HepG2 (cell line): ENCODE data around the gene CUL9. TPM values are rescaled to one million over a fixed set of nuclear protein-coding genes. Genes with fewer than 3 reads are reported as not detected.
A peak's percentile ranks its signal among the peaks of the same experiment; 100 is the strongest.

Source experiments
- CBX5 ChIP-seq: sonication (generic); formaldehyde crosslinking; IDR thresholded peaks from 2 replicates; pipeline ENCODE4 v1.4.0; 2020; ENCODE audit warnings: missing genetic modification reagents, borderline replicate concordance
- DMAP1 ChIP-seq: IDR thresholded peaks from 2 replicates; pipeline ENCODE4 v1.6.1; 2016
- FOXC1 ChIP-seq: sonication (generic); formaldehyde crosslinking; IDR thresholded peaks from 2 replicates; pipeline ENCODE4 v1.8.0; 2022; ENCODE audit warnings: mild to moderate bottlenecking, missing genetic modification reagents, borderline replicate concordance
- GZF1 ChIP-seq: sonication (generic); formaldehyde crosslinking; IDR thresholded peaks from 2 replicates; pipeline ENCODE4 v1.5.1; 2020; ENCODE audit warnings: mild to moderate bottlenecking, missing genetic modification reagents
- KDM3A ChIP-seq: IDR thresholded peaks from 2 replicates; pipeline ENCODE4 v1.6.1; 2018; ENCODE audit warnings: low read depth, missing compliant biosample characterization
- MATR3 ChIP-seq: sonication (generic); formaldehyde crosslinking; IDR thresholded peaks from 2 replicates; pipeline ENCODE4 v1.4.0; 2020; ENCODE audit warnings: missing genetic modification reagents
- MBNL3 ChIP-seq: fragments of 250-450 bp; sonication (Bioruptor Pico); conservative IDR thresholded peaks from 2 replicates; pipeline ENCODE4 v1.8.0; 2022; ENCODE audit warnings: mild to moderate bottlenecking, inconsistent platforms
- MXD1 ChIP-seq: sonication (generic); formaldehyde crosslinking; IDR thresholded peaks from 2 replicates; pipeline ENCODE4 v1.4.0; 2020; ENCODE audit warnings: mild to moderate bottlenecking, missing genetic modification reagents
- MXD4 ChIP-seq: IDR thresholded peaks from 2 replicates; pipeline ENCODE4 v1.6.1; 2016; ENCODE audit warnings: mild to moderate bottlenecking, missing biosample characterization, missing genetic modification reagents
- MYPOP ChIP-seq: sonication (generic); formaldehyde crosslinking; IDR thresholded peaks from 2 replicates; pipeline ENCODE4 v1.8.1; 2023; ENCODE audit warnings: mild to moderate bottlenecking, moderate library complexity, missing genetic modification reagents
- NAIF1 ChIP-seq: sonication (generic); formaldehyde crosslinking; IDR thresholded peaks from 2 replicates; pipeline ENCODE4 v1.5.0; 2020; ENCODE audit warnings: mild to moderate bottlenecking, missing genetic modification reagents, borderline replicate concordance
- PCBP2 ChIP-seq: fragments of 200-400 bp; formaldehyde crosslinking; optimal IDR thresholded peaks from 2 replicates; pipeline ENCODE3; 2018; ENCODE audit warnings: low read length, low read depth; ENCODE audit not compliant: poor library complexity, severe bottlenecking
- RBFOX2 ChIP-seq: fragments of 200-400 bp; formaldehyde crosslinking; IDR thresholded peaks from 2 replicates; pipeline ENCODE4 v1.6.1; 2017; ENCODE audit warnings: low read depth, mild to moderate bottlenecking, low read length
- SIN3A ChIP-seq: IDR thresholded peaks from 2 replicates; pipeline ENCODE4 v1.6.1; 2011; ENCODE audit warnings: low read depth, mild to moderate bottlenecking, control low read depth, low read length, borderline replicate concordance
- SNAPC2 ChIP-seq: sonication (generic); formaldehyde crosslinking; IDR thresholded peaks from 2 replicates; pipeline ENCODE4 v1.8.1; 2022; ENCODE audit warnings: mild to moderate bottlenecking, missing genetic modification reagents
- TBL1XR1 ChIP-seq: fragments of 150-350 bp; IDR thresholded peaks from 2 replicates; pipeline ENCODE4 v1.6.1; 2014; ENCODE audit warnings: borderline replicate concordance, low read length; ENCODE audit not compliant: partially characterized antibody
- TBX2 ChIP-seq: sonication (generic); formaldehyde crosslinking; IDR thresholded peaks from 2 replicates; pipeline ENCODE4 v1.5.0; 2020; ENCODE audit warnings: missing genetic modification reagents, mild to moderate bottlenecking, borderline replicate concordance
- TSC22D2 ChIP-seq: sonication (generic); formaldehyde crosslinking; IDR thresholded peaks from 2 replicates; pipeline ENCODE4 v1.5.1; 2020; ENCODE audit warnings: missing genetic modification reagents, mild to moderate bottlenecking, borderline replicate concordance
- ZBTB2 ChIP-seq: sonication (generic); formaldehyde crosslinking; IDR thresholded peaks from 2 replicates; pipeline ENCODE4 v1.8.0; 2022; ENCODE audit warnings: low read depth, missing genetic modification reagents
- ZFP82 ChIP-seq: sonication (generic); formaldehyde crosslinking; IDR thresholded peaks from 2 replicates; pipeline ENCODE4 v1.5.1; 2020; ENCODE audit warnings: mild to moderate bottlenecking, missing genetic modification reagents, borderline replicate concordance
- ZKSCAN5 ChIP-seq: sonication (generic); formaldehyde crosslinking; IDR thresholded peaks from 2 replicates; pipeline ENCODE4 v1.5.1; 2020; ENCODE audit warnings: mild to moderate bottlenecking, missing genetic modification reagents
- ZNF235 ChIP-seq: sonication (generic); formaldehyde crosslinking; IDR thresholded peaks from 2 replicates; pipeline ENCODE4 v1.8.1; 2023; ENCODE audit warnings: mild to moderate bottlenecking, missing genetic modification reagents, borderline replicate concordance
- ZNF256 ChIP-seq: sonication (generic); formaldehyde crosslinking; conservative IDR thresholded peaks from 2 replicates; pipeline ENCODE4 v1.4.0; 2020; ENCODE audit warnings: missing genetic modification reagents
- ZNF34 ChIP-seq: sonication (generic); formaldehyde crosslinking; IDR thresholded peaks from 2 replicates; pipeline ENCODE4 v1.4.0; 2020; ENCODE audit warnings: mild to moderate bottlenecking, missing genetic modification reagents, borderline replicate concordance
- ZNF350 ChIP-seq: sonication (generic); formaldehyde crosslinking; IDR thresholded peaks from 2 replicates; pipeline ENCODE4 v1.4.0; 2020; ENCODE audit warnings: mild to moderate bottlenecking, low read depth, missing genetic modification reagents, borderline replicate concordance
- ZNF768 ChIP-seq: sonication (generic); formaldehyde crosslinking; IDR thresholded peaks from 2 replicates; pipeline ENCODE4 v1.4.0; 2020; ENCODE audit warnings: missing genetic modification reagents
- ZSCAN21 ChIP-seq: sonication (generic); formaldehyde crosslinking; IDR thresholded peaks from 2 replicates; pipeline ENCODE4 v1.8.0; 2022; ENCODE audit warnings: mild to moderate bottlenecking, missing genetic modification reagents, moderate library complexity, borderline replicate concordance
- polyA plus RNA-seq, 8 experiments: library from polyadenylated mRNA; depleted of rRNA in 3 of 8; stranded (reverse) in 7 of 8; unstranded in 1 of 8; fragments of >200 nt; fragmentation: Illumina TruSeq in 4 of 8; extraction: Trizol in 4 of 8; gene quantifications; 2 replicates each; pipeline versions ENCODE4 v1.2.1 to v1.2.3, GENCODE V29; 2011 to 2016; ENCODE audit warnings: low read depth in 4 of 8, missing spikeins in 1 of 8, mixed read lengths in 1 of 8; ENCODE audit not compliant: insufficient read depth in 1 of 8
- total RNA-seq, 5 experiments: library from RNA; depleted of rRNA; stranded (reverse); fragments of >200 nt; fragmentation: Illumina TruSeq; extraction: Trizol; gene quantifications; 2 replicates each; pipeline ENCODE4 v1.2.3, GENCODE V29; 2016; ENCODE audit warnings: low read depth in 1 of 5

Gene CUL9
- total and polyA plus RNA-seq, 2 of the 13 experiments (the other 11 are each of a cell fraction or from before 2014, with no cell fraction given), result 11.4 to 13.7 TPM

GRCh38 chr6:43246301-43247113, 64.5 kb downstream of the CUL9 start (continued):
- TF ChIP-seq RBFOX2 (no peak), FOXC1 (CRISPR knock-in tag) (no peak), MYPOP (CRISPR knock-in tag) (0 out of 2 replicates have a peak, but pooled peaks have one; percentile 27), ZSCAN21 (CRISPR knock-in tag) (peak; percentile 42; the same call in 1 of the 2 replicates), CBX5 (CRISPR knock-in tag) (no peak), DMAP1 (peak; percentile 47; the same call in 1 of the 2 replicates), TBX2 (CRISPR knock-in tag) (no peak), MXD1 (CRISPR knock-in tag) (peak; percentile 42; the same call in 1 of the 2 replicates), SNAPC2 (CRISPR knock-in tag) (peak; percentile 84; the same call in 1 of the 2 replicates), ZNF235 (CRISPR knock-in tag) (peak; percentile 70; the same call in 1 of the 2 replicates), MBNL3 (CRISPR knock-in tag) (no peak), PCBP2 (no peak), ZFP82 (CRISPR knock-in tag) (no peak), ZBTB2 (CRISPR knock-in tag) (0 out of 2 replicates have a peak, but pooled peaks have one; percentile 40), MXD4 (no peak), ZNF256 (CRISPR knock-in tag) (no peak), GZF1 (CRISPR knock-in tag) (peak; percentile 29; the same call in 1 of the 2 replicates), ZNF768 (CRISPR knock-in tag) (peak; percentile 30; the same call in 1 of the 2 replicates), ZNF34 (no peak; the same call in 1 of the 2 replicates), NAIF1 (CRISPR knock-in tag) (no peak; the same call in 1 of the 2 replicates), ZKSCAN5 (0 out of 2 replicates have a peak, but pooled peaks have one; percentile 45), SIN3A (0 out of 2 replicates have a peak, but pooled peaks have one; percentile 43), MATR3 (no peak), TBL1XR1 (no peak), KDM3A (CRISPR knock-in tag) (no peak), ZNF350 (CRISPR knock-in tag) (peak; percentile 41; the same call in 1 of the 2 replicates), TSC22D2 (CRISPR knock-in tag) (no peak)
